Endothelial cell of umbilical vein (primary cell): ENCODE results near the gene BANF2. TPM values are rescaled to one million over a fixed set of nuclear protein-coding genes. Genes with fewer than 3 reads are reported as not detected.

Experiments
- BruUV-seq: library from RNA; stranded (reverse); fragments of 400-500 nt; replicated peaks from 2 replicates; lab custom pipeline; 2021; lab: Mats Ljungman, UMichigan
- CTCF ChIA-PET: fragments of 300-600, 350-600 bp; sonication (Branson Sonifier 250); formaldehyde crosslinking; loops from one replicate; lab custom pipeline; 2021; ENCODE audit warnings: antibody characterized with exemption, inconsistent platforms; lab: Charles Lee
- POLR2A ChIA-PET: fragments of 300-600, 350-600 bp; sonication (Branson Sonifier 250); formaldehyde crosslinking; loops from one replicate; lab custom pipeline; 2021; ENCODE audit warnings: antibody characterized with exemption, inconsistent platforms; lab: Charles Lee
- DNase-seq: peaks from one replicate; pipeline ENCODE4 v3.0.0-alpha.2; 2011; ENCODE audit warnings: low read depth, low spot score
- FAIRE-seq: peaks from 2 replicates; lab custom pipeline; 2011; peaks lifted over from hg19 to GRCh38; lab: Jason Lieb, UNC
- H2AFZ ChIP-seq: 2 replicates; pipeline ENCODE4 v1.6.0; 2012; ENCODE audit warnings: low read depth, low read length, control low read depth, inconsistent platforms
- H3K27ac ChIP-seq: 2 replicates; pipeline ENCODE4 v1.5.1; 2011; ENCODE audit warnings: low read depth, mild to moderate bottlenecking, control low read depth, low read length, moderate library complexity; ENCODE audit not compliant: insufficient read depth
- H3K27me3 ChIP-seq, 2 experiments: 2 replicates each; pipeline versions ENCODE4 v1.6.0 to v1.6.1; 2011; ENCODE audit warnings: low read length in 2 of 2, mixed read lengths in 1 of 2; ENCODE audit not compliant: control insufficient read depth in 2 of 2, insufficient read depth in 2 of 2
- H3K36me3 ChIP-seq, 2 experiments: 2 replicates in 1 of 2; 3 replicates in 1 of 2; pipeline ENCODE4 v1.5.1; 2011; ENCODE audit warnings: low read length in 2 of 2, mild to moderate bottlenecking in 1 of 2, moderate library complexity in 1 of 2; ENCODE audit not compliant: control insufficient read depth in 2 of 2, insufficient read depth in 2 of 2; ENCODE audit errors: extremely low read depth in 1 of 2
- H3K4me1 ChIP-seq: 3 replicates; pipeline ENCODE4 v1.5.1; 2011; ENCODE audit warnings: mild to moderate bottlenecking, low read length; ENCODE audit not compliant: control insufficient read depth, insufficient read depth; ENCODE audit errors: extremely low read depth
- H3K4me2 ChIP-seq: 2 replicates; pipeline ENCODE4 v1.6.1; 2011; ENCODE audit warnings: low read length, control low read depth, mixed read lengths; ENCODE audit not compliant: insufficient read depth
- H3K4me3 ChIP-seq, 3 experiments: fragments of 200-600 bp in 1 of 3; sonication (generic), shearing (Covaris generic) in 1 of 3; replicated peaks in 1 of 3; 2 replicates each; pipeline ENCODE4 v1.5.1; 2011 to 2016; ENCODE audit warnings: control low read depth in 3 of 3, low read length in 3 of 3, mild to moderate bottlenecking in 2 of 3, inconsistent platforms in 1 of 3, low read depth in 1 of 3, moderate library complexity in 1 of 3; ENCODE audit not compliant: insufficient read depth in 1 of 3
- H3K79me2 ChIP-seq: 2 replicates; pipeline ENCODE4 v1.6.0; 2012; ENCODE audit warnings: low read length, inconsistent platforms; ENCODE audit not compliant: control insufficient read depth, insufficient read depth
- H3K9ac ChIP-seq: replicated peaks from 2 replicates; pipeline ENCODE3; 2011; ENCODE audit warnings: low read length, control low read depth; ENCODE audit not compliant: insufficient read depth; ENCODE audit errors: extremely low read depth
- H3K9me1 ChIP-seq: replicated peaks from 3 replicates; pipeline ENCODE4 v1.6.0; 2011; ENCODE audit warnings: mild to moderate bottlenecking, low read length; ENCODE audit not compliant: control insufficient read depth, insufficient read depth; ENCODE audit errors: extremely low read depth
- H3K9me3 ChIP-seq: replicated peaks from 2 replicates; pipeline ENCODE4 v1.5.1; 2012; ENCODE audit warnings: low read length, inconsistent platforms; ENCODE audit not compliant: control insufficient read depth, insufficient read depth
- H4K20me1 ChIP-seq: replicated peaks from 2 replicates; pipeline ENCODE3; 2011; ENCODE audit warnings: mild to moderate bottlenecking, low read length; ENCODE audit not compliant: control insufficient read depth, insufficient read depth; ENCODE audit errors: extremely low read depth
- EZH2 ChIP-seq: IDR thresholded peaks from 2 replicates; pipeline ENCODE4 v1.6.1; 2012; ENCODE audit warnings: borderline replicate concordance, low read depth, mild to moderate bottlenecking, moderate library complexity, low read length, inconsistent platforms; ENCODE audit not compliant: severe bottlenecking
- FOS ChIP-seq: IDR thresholded peaks from 2 replicates; pipeline ENCODE4 v1.6.1; 2011; ENCODE audit warnings: mild to moderate bottlenecking, low read length, moderate library complexity, borderline replicate concordance; ENCODE audit not compliant: insufficient read depth
- GATA2 ChIP-seq: IDR thresholded peaks from 2 replicates; pipeline ENCODE4 v1.7.0; 2011; ENCODE audit warnings: low read depth, mild to moderate bottlenecking, moderate library complexity, mixed read lengths, low read length; ENCODE audit not compliant: insufficient read length, insufficient read depth
- JUN ChIP-seq: IDR thresholded peaks from 2 replicates; pipeline ENCODE4 v1.6.1; 2011; ENCODE audit warnings: borderline replicate concordance, low read depth; ENCODE audit not compliant: insufficient read length, insufficient read depth
- MYC ChIP-seq: IDR thresholded peaks from one replicate; pipeline ENCODE4 v1.6.1; 2011; ENCODE audit warnings: mild to moderate bottlenecking, low read depth, low read length
- POLR2A ChIP-seq: IDR thresholded peaks from 2 replicates; pipeline ENCODE4 v1.6.1; 2012; ENCODE audit warnings: low read depth, mild to moderate bottlenecking, control low read depth, low read length
- POLR2AphosphoS5 ChIP-seq: IDR thresholded peaks from 2 replicates; pipeline ENCODE4 v1.6.1; 2012; ENCODE audit warnings: low read depth, mild to moderate bottlenecking, control low read depth, low read length, moderate library complexity; ENCODE audit not compliant: insufficient read depth
- dilution Hi-C: fragments of 300-500 bp; cut with MboI; formaldehyde crosslinking; loops from one replicate; pipeline ENCODE4 v1.15.0; 2019; ENCODE audit warnings: low sequenced_read_pairs; ENCODE audit not compliant: extremely low pct_ligation_motif_present
- intact Hi-C: fragments of 100-400 bp; cut with micrococcal nuclease; formaldehyde crosslinking; loops from one replicate; pipeline ENCODE4 v1.10.0; 2022
- polyA plus RNA-seq, 4 experiments: library from polyadenylated mRNA; depleted of rRNA in 3 of 4; stranded (reverse) in 3 of 4; unstranded in 1 of 4; fragments of >200 nt; gene quantifications; 2 replicates each; pipeline versions ENCODE4 v1.2.1 to v1.2.3, GENCODE V29; 2011 to 2012; ENCODE audit warnings: missing spikeins in 1 of 4
- total RNA-seq: library from RNA; stranded (reverse); gene quantifications from 2 replicates; pipeline ENCODE4 v1.2.3, GENCODE V29; 2021
- TF ChIP-seq, protein P1 (sequence below): IDR thresholded peaks from 2 replicates; pipeline ENCODE4 v1.6.1; 2011; ENCODE audit not compliant: insufficient read depth, insufficient read length
- TF ChIP-seq, protein P2 (sequence below), 2 donors: IDR thresholded peaks; 1 replicate in 1 of 2; 2 replicates in 1 of 2; pipeline ENCODE4 v1.5.1; 2011; ENCODE audit warnings: low read length in 2 of 2, mild to moderate bottlenecking in 2 of 2, moderate library complexity in 2 of 2, control low read depth in 1 of 2, inconsistent platforms in 1 of 2, low read depth in 1 of 2; ENCODE audit not compliant: insufficient read depth in 1 of 2; ENCODE audit errors: extremely low read depth in 1 of 2

BANF2 gene
- total and polyA plus RNA-seq, 2 donors (not counting 3 experiments of a cell fraction or from before 2014, with no cell fraction given): not detected

GRCh38 chr20:17712708-17713107 lies 12.9 kb downstream of the BANF2 start:
- BruUV-seq: no TSS peak
- POLR2A ChIA-PET: no interaction called here
- Histone ChIP-seq H3K79me2 (no peaks in the 10 kb centered on the region), H3K36me3 (no peaks in the 10 kb centered on the region), H3K9ac (no peak overlapping the region), H2AFZ (no peak overlapping the region), H4K20me1 (no peaks in the 10 kb centered on the region), H3K4me2 (no peak overlapping the region), H3K9me1 (no peaks in the 10 kb centered on the region), H3K4me3 (no peak overlapping the region), H3K4me1 (no peaks in the 10 kb centered on the region), H3K9me3 (no peaks in the 10 kb centered on the region), H3K27me3 (peaks cover 2 to 4% of the 10 kb centered on the region in 2 experiments), H3K27ac (no peak overlapping the region)
- no peak for FAIRE-seq
- no peak for TF ChIP-seq JUN
- TF ChIP-seq FOS: no peak
- TF ChIP-seq, protein P1, sequence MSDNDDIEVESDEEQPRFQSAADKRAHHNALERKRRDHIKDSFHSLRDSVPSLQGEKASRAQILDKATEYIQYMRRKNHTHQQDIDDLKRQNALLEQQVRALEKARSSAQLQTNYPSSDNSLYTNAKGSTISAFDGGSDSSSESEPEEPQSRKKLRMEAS: no peak
- TF ChIP-seq POLR2A: no peak
- TF ChIP-seq MYC: no peak
- CTCF ChIA-PET: interaction anchor here (1.0 kb wide), 1 partner anchor 10 kb away, joined by 3 read pairs; no protein-coding TSS in a partner anchor
- dilution Hi-C loops (no loop called here), intact Hi-C loops (no loop called here)
- DNase-seq: no peak

GRCh38 chr20:17714597-17714996 lies 14.8 kb downstream of the BANF2 start:
- no peaks in the 10 kb centered on the region for H3K4me1 ChIP-seq
- no TSS peak for BruUV-seq

More at GRCh38 chr20:17714597-17714996, 14.8 kb downstream of the BANF2 start:
- Histone ChIP-seq H3K4me2 (no peak overlapping the region), H3K9me1 (no peaks in the 10 kb centered on the region), H3K4me3 (no peak overlapping the region), H3K9me3 (no peaks in the 10 kb centered on the region), H2AFZ (no peak overlapping the region), H4K20me1 (no peaks in the 10 kb centered on the region), H3K9ac (no peak overlapping the region), H3K36me3 (no peaks in the 10 kb centered on the region), H3K27ac (no peak overlapping the region), H3K27me3 (peaks cover 2 to 4% of the 10 kb centered on the region in 2 experiments), H3K79me2 (no peaks in the 10 kb centered on the region)
- intact Hi-C loops: no loop called here
- DNase-seq: no peak
- dilution Hi-C loops: no loop called here
- TF ChIP-seq POLR2A (no peak), JUN (no peak), MYC (no peak), POLR2AphosphoS5 (no peak), FOS (no peak), GATA2 (no peak), EZH2 (no peak)
- TF ChIP-seq, protein P2, sequence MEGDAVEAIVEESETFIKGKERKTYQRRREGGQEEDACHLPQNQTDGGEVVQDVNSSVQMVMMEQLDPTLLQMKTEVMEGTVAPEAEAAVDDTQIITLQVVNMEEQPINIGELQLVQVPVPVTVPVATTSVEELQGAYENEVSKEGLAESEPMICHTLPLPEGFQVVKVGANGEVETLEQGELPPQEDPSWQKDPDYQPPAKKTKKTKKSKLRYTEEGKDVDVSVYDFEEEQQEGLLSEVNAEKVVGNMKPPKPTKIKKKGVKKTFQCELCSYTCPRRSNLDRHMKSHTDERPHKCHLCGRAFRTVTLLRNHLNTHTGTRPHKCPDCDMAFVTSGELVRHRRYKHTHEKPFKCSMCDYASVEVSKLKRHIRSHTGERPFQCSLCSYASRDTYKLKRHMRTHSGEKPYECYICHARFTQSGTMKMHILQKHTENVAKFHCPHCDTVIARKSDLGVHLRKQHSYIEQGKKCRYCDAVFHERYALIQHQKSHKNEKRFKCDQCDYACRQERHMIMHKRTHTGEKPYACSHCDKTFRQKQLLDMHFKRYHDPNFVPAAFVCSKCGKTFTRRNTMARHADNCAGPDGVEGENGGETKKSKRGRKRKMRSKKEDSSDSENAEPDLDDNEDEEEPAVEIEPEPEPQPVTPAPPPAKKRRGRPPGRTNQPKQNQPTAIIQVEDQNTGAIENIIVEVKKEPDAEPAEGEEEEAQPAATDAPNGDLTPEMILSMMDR (IDR thresholded peaks at IDR 0.05; ENCODE audit: extremely low read depth in 1 of 2, insufficient read depth in 1 of 2, low read depth in 1 of 2, low read length in 2 of 2): no peak
- TF ChIP-seq, protein P1: no peak
- no peak for FAIRE-seq
- ChIA-PET POLR2A (interaction anchor here (0.7 kb wide), 1 partner anchor 587 kb away, joined by 6 read pairs; no protein-coding TSS in a partner anchor), CTCF (interaction anchor here (1.2 to 1.4 kb wide), 2 partner anchors 10 to 32 kb away, joined by 5 read pairs; partner anchors contain the start of gene RRBP1)
